AG08395 (cell line): ENCODE measurements around the gene BMPR1A.
"Not testable (repeated sequence)": the region's sequence is repeated elsewhere in the genome, so short reads cannot be mapped to it uniquely, and the experiment has no call there.

ENCODE experiments used
- DNase-seq: peaks from one replicate; pipeline ENCODE4 v3.0.0; 2012; ENCODE audit warnings: mixed read lengths, low spot score

Gene BMPR1A

DNA sequence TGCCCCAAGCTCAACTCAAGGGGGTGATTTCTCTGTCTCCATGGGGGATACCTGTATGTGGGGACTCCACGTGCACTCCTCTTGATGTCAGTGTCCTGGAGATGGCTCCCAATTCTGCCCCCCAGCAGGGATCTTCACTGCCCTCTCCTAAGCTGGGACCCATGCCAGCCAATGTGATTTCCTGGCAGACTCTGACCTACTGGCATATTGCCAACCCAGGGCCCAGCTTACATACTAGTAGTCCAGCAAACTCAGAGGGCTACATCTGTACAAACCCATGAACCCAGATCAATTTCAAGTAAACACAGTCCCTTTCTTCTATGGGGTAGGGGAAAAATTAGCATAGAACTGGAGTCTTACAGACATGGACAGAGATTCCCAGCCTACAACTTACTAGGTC lies 26.2 kb upstream of the BMPR1A start:
- DNase-seq = no peak

DNA sequence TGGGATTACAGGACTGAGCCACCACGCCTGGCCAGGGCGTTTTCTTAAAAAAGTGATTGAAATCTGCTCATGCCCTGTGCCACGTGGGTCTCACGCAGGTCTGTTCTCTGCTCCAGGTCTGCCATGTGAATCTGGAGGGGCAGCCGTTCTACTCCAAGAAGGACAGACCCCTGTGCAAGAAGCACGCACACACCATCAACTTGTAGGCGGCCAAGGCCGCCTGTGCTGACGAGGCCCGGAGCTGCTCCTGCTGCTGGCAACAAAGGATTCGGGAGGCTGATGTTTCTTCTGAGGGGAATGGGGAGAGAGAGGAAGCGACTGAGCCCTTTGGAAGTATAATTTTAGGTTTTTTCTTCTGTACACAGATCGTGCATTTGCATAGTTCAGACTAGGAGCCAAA lies 23.6 kb upstream of the BMPR1A start:
- no peak for DNase-seq

DNA sequence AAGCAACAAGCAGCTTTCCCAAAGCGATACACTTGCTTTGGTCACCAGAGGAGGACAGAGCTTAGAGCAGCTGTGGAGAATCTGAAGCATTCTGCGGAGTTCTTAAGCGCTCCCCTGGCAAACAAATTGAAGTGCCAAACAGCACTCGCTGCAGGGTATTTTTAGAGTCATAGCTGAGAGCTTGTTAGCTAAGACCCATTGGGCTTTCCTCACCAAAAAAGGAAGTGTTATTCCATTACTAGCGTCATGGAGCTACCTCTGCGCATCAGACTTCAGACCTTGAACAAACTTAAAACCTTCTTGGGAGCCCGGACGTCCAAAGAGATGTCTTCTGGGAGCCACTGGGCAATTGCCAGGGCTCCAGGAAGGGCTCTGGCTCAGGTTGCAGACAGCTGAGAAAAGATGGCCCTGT lies 23.2 kb upstream of the BMPR1A start:
- peak; percentile 34 for DNase-seq

- DNase-seq = no peak
These were observed 22.0 kb upstream of the BMPR1A start for GRCh38 chr10:86734207-86734988.

DNA sequence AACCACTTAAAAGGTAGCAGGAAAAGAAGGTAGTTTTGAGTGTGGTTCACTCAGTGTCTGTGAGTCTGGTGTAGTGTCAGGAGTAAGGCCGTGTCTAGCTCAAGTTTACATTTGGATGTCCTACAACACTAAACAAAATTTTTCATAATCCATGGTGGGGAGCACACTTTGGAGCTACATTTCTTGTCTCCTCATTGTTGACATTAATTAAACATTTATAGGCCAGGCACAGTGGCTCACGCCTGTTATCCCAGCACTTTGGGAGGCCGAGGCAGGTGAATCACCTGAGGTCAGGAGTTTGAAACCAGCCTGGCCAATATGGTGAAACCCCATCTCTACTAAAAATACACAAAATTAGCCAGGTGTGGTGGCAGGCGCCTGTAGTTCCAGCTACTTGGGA lies 21.1 kb upstream of the BMPR1A start:
- DNase-seq = not testable (repeated sequence)

DNA sequence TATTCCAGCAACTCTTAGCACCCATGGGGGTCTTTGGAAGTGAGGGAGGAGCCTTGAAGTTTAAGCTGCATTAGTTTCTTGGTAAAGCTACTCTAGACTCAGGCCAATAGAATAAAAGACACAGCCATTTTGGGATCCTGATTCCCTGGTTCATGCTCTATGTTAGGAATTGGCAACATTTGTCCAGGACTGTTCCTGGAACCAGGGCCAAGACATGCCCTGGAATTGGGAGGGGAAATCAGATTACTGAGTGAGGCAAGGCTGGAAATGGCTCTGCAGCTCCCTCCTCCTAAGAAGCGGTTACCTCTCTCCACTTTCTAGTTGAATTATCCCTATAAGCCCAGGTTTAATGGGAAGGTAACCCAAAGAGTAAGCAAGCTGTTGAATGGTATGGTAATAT lies 14.2 kb upstream of the BMPR1A start:
- DNase-seq = no peak

- no peak for DNase-seq
These were observed 12.2 kb upstream of the BMPR1A start for GRCh38 chr10:86744067-86744725.

DNA sequence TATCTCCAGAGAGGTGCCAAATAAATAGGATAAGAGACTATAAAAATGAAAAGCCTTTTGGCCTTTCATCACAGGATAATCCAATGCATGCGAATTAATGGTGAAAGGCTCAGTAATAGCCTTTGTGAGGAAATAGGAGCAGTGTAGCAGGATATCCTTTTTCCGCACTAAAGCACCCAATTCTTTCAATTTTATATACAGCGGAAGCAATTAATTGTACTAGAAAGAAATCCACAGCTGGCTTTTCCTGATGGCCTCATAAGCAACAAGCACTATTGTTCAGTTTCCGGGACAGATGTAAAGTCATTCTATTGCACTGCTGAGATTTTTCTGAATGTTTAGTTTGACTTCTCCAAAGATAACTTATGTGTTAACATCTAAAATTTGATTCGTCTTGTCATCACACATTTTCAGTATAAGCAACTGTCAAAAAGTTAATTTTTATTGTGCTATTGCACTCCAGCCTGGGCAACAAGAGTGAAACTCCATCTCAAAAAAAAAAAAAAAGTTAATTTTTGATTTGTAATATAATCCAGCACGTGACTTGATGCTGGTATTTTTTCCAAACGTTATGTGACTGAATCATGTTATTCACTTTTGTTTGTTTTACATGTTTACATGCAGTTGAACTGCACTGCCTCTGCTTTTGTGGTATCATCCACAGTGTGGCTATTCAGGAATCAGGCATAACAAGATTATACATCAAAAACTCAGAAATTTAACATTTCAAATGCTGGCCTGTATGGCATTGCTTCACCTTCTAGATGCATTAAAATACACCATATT lies 8.4 kb upstream of the BMPR1A start:
- no peak for DNase-seq

GRCh38 chr10:86749854-86750253 lies 6.6 kb upstream of the BMPR1A start:
- no peak for DNase-seq

- no peak for DNase-seq
These were observed 4.9 kb upstream of the BMPR1A start for GRCh38 chr10:86751477-86751876.

DNA sequence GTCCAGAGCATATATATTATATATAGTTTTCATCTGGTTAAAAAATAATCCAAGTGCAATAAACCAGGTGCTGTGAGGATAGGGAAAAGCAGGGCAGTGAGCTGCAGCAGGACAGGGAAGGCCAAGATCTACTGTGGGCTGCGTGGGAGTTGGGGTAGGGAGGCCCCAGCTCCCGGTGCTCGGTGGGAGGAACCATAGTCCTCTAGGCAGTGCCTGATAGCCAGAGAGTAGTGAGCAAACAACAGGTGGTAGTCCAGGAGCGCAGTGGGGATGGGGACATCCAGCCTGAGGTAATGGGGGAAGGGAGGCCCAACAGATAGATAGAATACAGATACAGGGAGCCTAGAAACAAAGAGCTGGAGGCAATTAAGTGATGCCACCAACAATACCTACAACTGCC lies 4.1 kb upstream of the BMPR1A start:
- no peak for DNase-seq

- no peak for DNase-seq
These were observed 3.4 kb upstream of the BMPR1A start for GRCh38 chr10:86753051-86753450.

GRCh38 chr10:86753638-86754434 lies 2.6 kb upstream of the BMPR1A start:
- no peak for DNase-seq

DNA sequence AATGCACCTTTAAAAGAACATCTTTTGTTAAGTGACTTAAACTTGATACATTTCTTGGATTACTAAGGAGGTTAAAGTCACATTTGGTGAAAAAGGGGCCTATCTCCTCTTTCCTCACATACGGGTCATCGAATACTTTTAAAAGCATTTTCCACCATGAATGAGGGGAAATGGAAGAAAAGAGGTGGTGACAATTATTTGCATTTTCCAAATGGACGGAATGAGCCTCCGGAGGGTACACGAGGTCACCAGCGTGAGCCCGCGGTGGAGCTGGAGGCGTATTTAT lies 1.0 kb upstream of the BMPR1A start:
- no peak for DNase-seq

DNA sequence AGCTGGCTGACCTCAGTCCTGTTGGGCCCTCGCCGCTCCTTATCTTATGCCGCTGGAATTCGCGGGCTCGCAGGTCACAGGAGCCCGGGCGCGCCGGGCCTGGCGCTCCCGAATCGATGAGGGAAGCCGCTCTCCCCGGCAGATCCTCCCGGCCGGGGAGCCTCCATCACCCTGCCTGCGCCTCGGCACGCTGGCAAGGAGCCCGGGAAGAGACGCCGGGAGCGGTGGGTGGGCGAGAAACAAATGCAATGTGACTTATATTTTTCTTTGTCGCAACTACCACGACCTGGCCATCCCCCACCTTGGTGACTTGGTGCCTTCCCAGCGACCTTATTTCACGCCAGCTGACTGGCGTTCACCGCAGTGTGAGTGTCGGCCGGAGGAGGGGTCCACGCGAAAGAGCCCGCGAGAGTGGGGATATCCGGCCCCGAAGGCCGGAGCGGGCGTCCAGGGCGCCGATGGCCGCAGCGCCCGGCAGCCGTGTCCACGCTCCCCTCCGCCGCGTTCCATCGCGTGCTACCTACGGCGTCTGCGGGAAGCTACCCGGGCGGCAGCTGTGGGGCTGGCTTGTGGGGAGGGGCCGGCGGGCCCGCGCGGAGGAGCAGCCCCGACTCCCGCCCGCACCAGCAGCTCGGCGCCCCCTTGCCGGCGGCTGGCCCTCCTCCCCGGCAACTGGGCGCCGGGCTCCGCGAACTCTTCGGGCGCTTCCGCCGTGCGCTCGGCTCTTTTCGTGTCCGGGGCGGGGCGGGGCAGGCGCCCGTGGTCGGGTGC lies 494 bp upstream of the BMPR1A start:
- DNase-seq = peak; percentile 81

DNA sequence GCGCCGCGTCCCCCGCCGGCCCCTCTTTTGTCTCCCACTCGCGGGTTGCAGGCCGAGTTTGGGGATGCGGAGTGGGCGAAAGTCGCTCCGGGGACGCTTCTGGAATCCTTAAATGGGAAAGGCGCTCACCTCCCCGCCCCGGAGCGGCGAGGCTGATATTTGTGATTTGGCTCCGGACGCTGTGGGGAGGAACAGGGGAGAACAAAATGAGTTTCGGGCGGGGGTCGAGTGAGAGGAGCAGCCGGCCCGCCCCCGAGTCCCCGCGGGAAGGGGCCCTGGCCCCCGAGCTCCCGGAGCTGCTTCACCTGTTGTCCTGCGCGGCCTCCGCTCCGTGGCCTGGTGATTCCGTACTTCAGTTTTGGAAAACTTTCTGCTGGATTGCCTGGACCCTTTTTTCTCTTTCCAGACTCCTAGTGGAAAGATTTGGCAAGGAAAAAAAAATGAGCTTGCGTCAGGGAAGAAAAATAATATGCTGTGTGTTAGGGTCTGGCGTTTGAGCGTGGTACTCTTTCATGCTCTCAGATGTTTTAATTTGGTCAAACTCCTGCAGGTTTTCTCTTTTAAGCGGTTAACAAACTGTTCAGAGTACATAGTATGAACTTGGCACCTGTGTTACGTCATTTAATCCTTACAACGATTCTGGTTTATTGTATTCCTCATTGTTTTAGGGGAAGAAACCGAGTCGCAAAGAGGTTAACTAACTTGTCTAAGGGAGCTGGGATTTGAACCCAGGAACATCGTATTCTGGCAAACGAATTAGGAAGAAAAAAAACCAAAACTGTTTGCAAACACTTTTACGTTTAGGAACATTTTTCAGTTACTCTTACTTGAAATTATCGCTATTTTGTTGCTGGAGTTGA lies 924 bp downstream of the BMPR1A start:
- DNase-seq = peak; percentile 49

DNA sequence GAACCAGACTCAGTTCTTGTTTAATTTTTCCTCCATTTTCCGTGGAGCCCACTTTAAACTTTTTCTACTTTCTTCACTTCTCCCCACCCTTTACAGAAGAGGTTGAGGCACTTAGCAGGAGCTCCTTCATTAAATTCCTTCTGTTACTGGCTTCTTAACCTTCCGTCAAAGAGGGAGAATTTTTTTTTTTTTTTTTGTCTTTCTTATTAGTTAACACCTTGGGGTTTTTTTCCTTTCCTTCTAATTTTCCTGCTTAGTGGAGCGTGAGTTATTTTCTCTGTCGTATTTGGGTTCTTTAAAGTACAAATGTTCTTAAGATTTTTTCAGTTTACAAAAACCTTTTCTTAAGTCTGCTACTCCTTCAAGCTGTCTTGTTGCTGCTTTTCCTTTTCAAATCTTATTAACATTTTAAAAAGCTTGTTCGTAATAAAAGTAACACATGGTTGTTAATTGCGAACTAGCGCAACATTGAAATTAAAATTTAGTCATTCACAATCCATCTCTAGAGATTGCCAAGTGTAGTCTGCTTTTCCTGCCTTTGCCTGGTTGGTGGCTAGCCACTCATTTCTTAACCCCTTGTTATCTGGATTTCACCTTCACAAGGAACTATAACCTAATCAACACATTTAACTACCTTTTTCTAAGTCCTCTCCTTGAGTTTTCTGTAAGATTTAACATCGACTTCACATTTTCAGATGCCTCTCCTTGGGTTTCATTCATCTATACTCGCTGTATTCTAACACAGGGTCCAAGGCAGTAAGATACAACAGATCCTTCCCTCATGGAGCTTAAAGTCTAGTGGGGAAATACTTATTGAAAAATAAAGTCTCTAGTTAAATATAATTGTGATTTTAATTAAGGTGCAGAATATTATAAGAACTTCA lies 2.0 kb downstream of the BMPR1A start:
- no peak for DNase-seq

DNA sequence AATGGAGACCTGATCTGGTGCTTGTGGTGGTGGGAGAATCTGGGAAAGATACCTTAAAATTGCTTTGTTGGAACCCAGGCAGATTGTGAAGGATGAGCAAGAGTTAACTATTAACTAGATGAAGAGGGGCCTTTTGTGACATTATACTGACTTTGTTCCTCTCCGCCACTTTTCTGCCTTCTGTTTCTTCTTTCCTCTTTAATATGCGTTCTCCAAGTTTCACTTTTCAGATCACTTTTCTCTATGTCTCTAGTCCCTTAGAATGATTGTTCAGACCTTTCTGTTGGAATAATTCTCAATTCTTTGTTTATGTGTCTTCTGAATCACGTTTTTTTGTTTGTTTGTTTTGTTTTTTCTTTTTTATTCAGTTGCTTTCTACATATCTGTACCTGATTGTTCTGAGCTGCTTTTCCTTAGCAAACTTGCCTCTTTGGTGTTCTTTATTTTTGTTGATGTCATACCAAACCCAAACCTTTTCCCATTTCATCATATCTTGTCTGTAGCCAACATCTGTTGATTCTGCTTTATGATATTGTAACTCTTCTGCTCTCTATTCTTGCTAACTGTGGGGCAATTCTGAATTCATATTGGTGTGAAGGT lies 2.8 kb downstream of the BMPR1A start:
- DNase-seq = no peak

DNA sequence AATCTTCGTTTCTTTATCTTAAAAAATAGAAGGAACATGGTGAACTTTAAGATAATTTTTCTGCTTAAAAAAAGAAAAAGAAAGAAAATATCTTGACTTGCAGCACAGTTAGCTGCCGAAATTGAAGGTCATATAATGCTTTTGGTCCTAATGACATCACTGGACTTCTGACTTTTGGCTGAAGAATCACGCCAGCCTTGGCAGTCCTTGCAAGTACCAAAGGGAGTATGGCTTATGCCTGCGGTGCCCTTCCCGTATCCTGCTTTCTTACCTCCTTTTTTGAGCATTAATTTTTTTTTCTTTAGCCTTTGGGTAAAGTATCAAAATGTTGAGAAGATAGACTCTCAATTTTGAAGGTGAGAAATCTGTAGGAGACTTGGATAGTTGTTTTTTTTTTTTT lies 7.0 kb downstream of the BMPR1A start:
- DNase-seq = no peak
